H1 (cell line): Measurements from ENCODE around the gene SMARCA2. TPM values are rescaled to one million over a fixed set of nuclear protein-coding genes. Genes with fewer than 3 reads are reported as not detected.

Source experiments
- ATF3 ChIP-seq: IDR thresholded peaks from 2 replicates; pipeline ENCODE4 v1.6.1; 2011; ENCODE audit warnings: low read depth, mild to moderate bottlenecking, low read length; ENCODE audit not compliant: insufficient read depth
- POLR2AphosphoS5 ChIP-seq: IDR thresholded peaks from 2 replicates; pipeline ENCODE4 v1.6.1; 2011; ENCODE audit warnings: low read depth, low read length
- SRF ChIP-seq: IDR thresholded peaks from 2 replicates; pipeline ENCODE4 v1.6.1; 2011; ENCODE audit warnings: mild to moderate bottlenecking, low read depth, low read length, moderate library complexity
- polyA plus RNA-seq, 7 experiments: library from polyadenylated mRNA; depleted of rRNA in 3 of 7; stranded (reverse) in 5 of 7; unstranded in 2 of 7; fragments of >200 nt in 5 of 7; fragments of 200-250 nt in 2 of 7; gene quantifications; 1 replicate in 5 of 7; 2 replicates in 1 of 7; 4 replicates in 1 of 7; pipeline versions ENCODE4 v1.2.1 to v1.2.3, GENCODE V29; 2011 to 2013; ENCODE audit warnings: missing spikeins in 2 of 7, mixed read lengths in 2 of 7
- total RNA-seq: library from RNA; stranded (reverse); fragmentation: NEBNext Ultra II Directional; extraction: Animal tissue kit (Norgen Biotek cat#: 25700); gene quantifications from 2 replicates; pipeline ENCODE4 v1.2.1, GENCODE V29; 2021

The SMARCA2 gene
- total and polyA plus RNA-seq, 2 of the 8 experiments (the other 6 are each of a cell fraction or from before 2014, with no cell fraction given) = 6.3 to 21.7 TPM

GRCh38 chr9:2169035-2169434 is 153.9 kb downstream of the SMARCA2 start (continued):
- TF ChIP-seq SRF (no peak), POLR2AphosphoS5 (no peak), ATF3 (no peak)
